ENCODE data around the gene VTN.

Gene VTN, protein sequence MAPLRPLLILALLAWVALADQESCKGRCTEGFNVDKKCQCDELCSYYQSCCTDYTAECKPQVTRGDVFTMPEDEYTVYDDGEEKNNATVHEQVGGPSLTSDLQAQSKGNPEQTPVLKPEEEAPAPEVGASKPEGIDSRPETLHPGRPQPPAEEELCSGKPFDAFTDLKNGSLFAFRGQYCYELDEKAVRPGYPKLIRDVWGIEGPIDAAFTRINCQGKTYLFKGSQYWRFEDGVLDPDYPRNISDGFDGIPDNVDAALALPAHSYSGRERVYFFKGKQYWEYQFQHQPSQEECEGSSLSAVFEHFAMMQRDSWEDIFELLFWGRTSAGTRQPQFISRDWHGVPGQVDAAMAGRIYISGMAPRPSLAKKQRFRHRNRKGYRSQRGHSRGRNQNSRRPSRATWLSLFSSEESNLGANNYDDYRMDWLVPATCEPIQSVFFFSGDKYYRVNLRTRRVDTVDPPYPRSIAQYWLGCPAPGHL

DNA sequence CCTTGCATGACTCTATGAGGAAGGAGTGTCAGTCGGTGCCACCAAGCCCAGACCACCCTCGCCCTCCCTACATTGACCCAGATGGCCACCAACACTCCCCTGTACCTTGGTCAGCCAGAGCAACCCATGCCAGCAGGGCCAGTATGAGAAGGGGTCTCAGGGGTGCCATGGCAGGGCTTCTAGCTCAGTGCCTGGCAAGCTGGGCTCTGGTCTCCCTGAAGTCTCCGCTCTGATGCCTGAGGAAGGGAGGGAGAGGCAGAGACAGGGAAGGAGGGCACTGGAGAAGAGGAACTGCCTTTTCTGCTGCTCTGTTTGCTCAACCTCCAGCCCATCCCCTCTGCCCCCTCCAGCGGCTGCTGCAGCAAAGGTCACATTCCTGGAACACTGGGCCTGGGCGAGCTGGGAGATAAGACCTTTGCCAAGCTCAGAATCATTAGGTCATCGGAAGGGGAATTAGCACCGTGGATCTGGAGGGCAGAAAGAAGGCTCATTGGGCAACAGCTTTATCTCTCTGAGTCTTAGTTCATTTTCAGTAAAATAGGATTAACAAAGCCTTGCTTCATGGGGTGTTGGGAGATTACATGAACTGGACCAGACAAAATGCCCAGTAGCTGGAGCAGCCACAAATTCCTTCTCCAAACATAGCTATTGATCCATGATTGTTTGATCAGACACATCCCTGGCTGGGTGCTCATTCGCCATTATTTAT is at the start of gene VTN:
VTN (minus strand) TSS at position 273 of the 709 bp plus-strand sequence; CDS start at position 169, 104 bp downstream.
- no peak for DNase-seq

DNA sequence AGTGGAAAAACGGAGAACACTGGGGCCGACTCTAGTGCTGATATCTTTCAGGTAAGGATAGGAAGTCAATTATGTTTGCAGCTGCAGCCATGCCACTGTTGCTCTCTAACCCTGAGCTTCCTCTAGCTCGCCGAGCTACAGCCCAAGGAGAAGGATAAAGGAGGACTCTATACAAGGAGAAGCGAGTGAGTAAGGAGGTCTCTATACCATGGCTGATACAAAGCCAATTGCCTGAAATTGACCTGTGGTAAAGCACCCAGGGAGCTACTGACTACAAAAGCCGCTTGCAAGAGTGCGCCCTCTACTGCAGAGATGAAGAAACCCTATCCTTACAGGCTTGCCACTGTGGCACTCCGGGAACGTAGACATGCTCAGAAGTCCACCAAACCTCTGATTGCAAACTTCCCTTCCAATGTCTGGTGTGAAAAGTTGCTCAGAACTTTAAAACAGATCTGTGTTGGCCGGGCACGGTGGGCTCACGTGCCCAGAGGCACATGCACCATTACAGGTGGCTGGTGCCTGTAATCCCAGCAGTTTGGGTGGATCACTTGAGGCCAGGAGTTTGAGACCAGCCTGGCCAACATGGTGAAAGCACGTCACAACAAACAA is 46.7 kb upstream of the VTN start:
- DNase-seq: no peak

DNA sequence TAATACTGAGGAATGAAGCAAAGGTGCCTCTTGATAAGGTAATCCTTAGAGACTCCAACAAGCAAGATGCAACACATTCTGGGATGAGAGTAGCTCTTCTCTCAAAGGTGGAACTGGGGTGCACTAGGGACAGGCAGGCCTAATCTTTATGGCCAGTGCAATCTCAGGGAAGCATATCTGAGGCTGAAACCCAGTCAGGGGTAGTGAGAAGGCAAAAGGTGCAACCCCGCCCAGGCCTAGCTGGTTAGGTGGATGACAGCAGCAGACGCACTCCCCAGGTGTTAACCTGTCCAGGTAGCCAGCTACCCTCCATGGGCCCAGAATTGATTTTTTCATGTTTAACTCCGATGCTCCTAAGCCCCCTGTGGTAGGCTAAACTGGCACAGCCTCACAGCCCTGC is 45.8 kb upstream of the VTN start:
- DNase-seq: no peak

DNA sequence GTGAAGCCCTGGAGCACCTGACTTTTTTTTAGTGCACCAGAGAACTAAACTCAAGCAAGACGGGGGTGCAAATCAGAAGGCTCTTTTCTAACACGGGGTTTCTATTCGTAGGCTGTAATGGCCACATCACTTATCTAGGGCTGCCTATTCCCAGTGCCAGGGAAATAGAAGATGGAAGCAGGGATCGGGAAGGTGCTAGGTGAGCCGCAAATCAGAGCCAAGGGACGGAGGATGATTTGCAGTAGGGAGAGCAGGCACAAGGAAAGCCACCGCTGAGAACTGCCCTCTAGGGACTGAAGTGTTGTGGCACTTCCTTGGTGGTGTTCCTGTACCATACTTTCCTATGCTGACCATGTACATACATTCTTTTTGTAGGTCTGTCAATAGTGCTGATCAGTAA is 43.7 kb upstream of the VTN start:
- no peak for DNase-seq

DNA sequence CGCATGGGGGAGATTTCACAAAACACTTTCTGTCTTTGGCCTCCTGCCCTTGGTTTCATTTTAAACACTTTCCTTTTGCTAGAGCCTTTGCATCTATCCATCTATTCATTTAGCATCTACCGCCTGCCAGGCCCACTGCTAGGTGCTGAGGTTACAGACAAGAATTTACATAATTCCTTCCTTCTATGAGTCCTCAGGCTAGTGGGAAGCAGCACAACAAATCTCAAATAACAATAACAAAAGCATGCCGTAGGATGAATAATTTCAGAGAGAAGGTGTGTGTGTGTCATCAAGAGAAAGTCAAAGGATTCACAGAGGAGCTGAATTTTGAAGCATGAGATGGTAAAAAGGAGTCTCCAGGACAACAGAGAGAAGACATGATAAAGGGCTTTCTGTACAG is 42.0 kb upstream of the VTN start:
- no peak for DNase-seq

DNA sequence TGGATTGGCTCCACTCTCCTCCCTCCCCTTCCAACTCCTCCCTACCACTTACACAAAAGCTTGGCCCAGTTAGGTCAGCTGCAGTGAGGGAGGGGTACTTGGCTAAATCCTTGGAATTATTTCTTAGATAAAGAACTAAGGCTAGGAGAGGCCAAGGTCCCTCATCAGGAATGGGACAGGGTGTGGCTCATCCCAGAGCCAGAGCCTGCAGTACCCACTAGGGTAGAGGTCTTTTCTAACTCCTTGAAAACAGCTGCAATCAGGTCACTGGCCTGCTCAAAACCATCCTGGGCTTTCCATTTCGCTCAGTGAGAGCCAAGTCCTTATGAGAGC is 37.8 kb upstream of the VTN start:
- no peak for DNase-seq

DNA sequence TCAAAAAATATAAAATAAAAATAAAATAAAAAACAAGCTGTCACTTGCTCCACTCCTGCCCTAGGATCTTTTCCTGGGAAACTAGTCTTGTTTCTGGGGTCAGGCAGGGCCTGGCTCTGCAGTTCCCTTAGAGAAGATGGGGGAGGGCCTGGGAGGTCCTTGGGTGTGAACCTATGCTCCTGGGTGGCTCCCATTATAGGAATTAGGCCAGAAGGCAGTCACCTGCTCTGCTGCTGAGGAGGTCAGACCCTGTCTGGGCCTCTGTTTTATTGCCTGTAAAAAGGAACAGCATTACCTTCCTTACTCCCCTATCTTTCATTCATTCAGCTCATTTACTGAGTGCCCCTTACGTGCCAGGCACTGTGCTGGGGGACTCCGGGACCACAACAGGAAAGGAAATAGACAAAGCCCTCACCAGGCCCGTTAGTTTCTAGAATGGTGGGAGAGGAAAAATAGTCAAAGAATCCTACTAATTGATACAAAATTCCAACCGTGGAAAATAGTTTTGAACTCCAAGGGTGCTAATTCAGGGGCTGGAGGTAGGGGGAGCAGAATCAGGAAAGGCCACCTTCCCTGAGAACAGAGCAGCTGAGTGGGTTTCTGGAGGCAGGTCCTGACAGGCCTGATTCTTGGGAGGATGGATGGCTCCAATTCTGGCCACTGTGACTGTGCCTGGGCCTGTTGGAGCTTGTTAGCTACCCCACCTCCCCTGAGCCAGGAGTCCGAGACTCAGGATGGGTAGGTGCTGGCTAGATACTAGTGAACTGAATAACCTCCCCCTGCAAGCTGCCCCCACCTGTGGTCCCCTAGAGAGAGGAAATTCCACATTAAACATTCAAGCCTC is 37.2 kb upstream of the VTN start:
- no peak for DNase-seq

DNA sequence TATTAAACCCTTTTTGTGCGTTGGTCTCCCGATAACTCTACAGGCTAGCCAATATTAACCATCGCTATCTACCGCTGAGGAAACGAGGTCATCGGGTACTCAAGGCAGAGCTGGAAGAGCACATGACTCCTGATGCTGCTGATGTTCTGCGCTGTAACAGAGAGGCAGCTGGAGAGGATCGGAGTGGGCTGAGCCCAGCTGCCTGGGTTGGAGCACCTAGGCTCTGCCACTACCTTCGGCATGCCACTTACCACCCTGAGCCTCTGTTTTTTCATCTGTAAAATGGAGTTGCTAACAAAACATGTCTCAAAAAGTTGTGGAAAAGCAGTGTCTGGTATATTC is 36.3 kb upstream of the VTN start:
- DNase-seq: no peak

DNA sequence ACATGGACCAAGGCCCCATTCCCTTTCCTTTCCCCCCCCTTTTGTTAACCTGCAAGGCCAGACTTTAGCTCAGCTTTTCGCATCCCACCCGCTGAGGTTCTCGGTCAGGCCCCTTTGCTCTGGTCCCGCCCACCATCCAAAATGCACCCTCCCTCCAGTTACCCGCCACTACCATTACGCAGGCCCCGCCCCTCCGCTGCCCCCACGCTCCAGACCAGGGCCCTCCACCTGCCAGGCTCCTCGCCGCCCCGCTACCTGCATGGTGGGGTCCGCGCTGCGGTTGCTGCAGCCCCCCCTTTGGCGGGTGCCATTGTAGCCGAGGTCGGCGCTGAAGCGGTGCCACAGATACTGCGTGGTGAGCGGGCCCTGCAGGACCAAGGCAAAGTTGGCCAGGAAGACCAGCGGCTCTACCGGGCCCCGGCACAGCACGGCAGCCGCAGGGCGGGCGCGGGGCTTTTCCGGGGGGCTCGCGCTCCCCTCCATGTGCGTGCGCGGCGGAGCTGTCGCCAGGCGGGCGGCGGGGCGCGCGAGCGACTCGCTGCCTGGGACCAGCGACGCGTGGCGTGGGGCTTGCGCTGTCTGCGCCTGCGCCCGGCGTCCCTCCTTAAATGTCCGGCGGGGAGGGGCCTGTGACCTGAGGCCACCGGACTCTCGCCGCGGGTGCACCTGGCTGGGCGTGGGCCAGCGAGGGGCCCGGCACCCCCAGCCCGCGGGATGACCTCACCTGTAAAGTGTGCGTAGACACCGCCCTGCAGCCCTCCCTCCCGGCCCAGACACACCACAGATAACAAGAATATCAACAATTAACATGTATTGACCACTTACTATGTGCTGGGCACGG is 35.7 kb upstream of the VTN start, which contains the start of gene SLC46A1:
SLC46A1 (minus strand) TSS at position 581 of the 841 bp plus-strand sequence; CDS start at position 483, 98 bp downstream.
- DNase-seq: peak; percentile 58

DNA sequence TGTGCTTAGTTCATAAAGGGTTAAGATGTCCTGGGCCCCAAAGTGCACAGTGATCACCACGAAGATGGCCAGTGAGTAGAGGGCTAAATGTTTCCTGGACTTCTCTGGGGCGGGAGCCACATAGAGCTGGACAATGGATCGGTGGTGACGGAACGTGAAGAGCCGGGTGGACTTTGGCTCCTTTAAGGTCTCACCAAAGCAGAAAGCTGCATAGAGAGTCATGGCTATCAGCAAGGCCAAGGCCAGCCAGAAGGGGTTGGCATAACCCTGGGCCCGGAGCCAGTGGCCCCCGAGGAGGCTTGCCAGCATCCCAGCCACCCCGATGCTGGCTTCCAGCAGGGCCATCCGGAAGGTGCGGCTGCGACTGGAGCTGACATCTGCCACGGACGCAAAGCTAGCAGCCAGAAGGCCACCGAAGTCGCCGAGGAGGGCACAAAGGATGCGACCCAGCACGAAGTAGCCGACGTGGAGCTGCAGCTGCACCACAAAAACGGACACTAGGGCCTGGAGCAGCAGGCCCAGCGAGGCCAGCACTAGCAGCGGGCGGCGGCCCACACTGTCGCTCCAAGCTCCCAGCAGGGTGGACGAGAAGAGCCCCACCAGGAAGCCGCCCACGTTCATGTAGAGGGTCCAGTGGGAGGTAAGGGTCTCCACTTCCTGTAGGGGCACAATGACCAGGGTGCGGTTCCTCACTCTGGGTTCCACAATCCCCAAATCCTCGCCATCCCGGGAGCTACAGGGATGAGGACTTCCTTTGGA is 34.9 kb upstream of the VTN start:
- no peak for DNase-seq

DNA sequence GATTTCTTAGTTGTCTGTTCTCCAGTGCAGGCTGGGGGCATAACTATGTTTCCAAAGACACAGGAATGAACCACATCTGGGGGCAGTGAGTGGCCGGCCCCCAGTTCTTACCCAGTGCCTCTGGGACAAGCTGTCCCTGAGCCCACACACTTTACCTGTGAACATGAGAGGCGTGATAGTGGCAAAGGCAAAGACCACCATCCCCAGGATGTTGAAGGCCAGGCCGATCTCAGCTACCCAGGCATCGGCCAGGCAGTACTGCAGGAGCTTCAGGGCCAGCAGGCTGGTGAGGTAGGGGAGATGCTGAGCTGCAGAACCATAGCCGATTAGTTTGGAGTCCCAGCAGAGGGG is 34.3 kb upstream of the VTN start:
- DNase-seq: no peak

DNA sequence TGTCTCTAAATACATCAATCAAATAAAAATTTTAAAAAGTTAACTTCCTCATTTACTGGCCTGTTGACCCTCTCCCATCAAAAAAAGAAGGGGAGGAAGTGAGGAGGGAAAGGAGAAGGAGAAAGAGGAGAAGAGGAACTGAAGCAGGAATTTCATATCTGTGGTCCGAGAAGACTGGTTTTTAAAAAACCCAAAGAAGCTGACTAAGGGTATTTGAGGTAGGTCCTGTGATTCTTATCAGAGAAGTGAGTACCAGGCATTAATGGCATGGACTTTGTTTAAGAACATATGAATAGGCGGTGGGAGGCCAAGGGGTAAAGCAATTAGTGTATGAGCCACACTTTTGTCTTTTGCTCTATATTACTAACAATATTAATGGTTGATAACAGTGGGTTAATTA is 33.9 kb upstream of the VTN start:
- DNase-seq: no peak

DNA sequence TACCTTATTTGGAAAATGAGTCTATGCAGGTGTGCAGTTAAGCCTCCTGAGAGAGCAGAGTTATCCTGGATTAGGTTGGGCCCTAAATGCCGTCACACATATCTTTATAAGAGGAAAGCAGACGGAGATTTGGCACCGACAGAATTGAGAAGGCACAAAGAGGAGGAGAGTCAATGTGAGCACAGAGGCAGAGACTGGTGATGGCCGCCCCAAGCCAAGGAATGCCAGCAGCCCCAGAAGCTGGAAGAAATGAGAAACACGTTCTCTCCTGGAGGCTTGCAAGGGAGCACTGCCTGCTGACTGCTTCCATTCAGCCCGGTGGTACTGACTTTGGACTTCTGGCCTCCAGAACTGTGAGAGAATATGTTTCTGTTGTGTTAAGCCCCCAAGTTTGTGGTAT is 32.7 kb upstream of the VTN start:
- DNase-seq: no peak

DNA sequence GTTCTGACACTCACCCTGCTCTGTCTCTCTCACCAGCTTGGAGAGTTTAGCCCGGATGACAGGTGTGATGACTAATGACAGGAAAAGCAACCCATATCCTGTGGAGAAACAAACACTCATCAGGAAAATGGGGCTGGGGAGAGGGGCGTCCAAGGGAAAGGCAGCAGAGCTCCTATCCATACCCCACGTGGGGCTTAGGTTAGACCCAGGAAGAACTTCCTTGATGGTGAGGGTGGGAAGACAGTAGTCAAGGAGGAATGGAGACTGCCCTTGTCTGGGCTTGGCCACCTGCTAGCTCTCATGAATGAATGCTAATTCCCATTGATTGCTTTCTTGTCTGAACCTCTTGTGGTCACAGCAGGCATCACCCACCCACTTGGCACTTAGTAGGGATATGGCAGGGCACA is 32.1 kb upstream of the VTN start:
- no peak for DNase-seq

DNA sequence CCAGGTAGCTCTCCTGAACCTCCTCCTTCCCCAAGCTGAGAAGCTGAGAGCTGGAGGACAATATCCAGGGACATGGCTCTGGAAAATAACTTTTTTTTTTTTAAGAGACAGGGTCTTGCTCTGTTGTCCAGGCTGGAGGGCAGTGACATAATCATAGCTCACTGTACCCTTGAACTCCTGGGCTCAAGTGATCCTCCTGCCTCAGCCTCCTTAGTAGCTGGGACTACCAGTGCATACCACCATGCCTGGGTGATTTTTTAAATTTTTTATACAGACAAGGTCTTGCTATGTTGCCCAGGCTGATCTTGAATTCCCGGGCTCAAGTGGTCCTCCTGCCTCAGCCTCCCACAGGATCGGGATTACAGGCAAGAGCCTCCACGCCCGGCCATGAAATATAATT is 29.7 kb upstream of the VTN start:
- DNase-seq: no peak

DNA sequence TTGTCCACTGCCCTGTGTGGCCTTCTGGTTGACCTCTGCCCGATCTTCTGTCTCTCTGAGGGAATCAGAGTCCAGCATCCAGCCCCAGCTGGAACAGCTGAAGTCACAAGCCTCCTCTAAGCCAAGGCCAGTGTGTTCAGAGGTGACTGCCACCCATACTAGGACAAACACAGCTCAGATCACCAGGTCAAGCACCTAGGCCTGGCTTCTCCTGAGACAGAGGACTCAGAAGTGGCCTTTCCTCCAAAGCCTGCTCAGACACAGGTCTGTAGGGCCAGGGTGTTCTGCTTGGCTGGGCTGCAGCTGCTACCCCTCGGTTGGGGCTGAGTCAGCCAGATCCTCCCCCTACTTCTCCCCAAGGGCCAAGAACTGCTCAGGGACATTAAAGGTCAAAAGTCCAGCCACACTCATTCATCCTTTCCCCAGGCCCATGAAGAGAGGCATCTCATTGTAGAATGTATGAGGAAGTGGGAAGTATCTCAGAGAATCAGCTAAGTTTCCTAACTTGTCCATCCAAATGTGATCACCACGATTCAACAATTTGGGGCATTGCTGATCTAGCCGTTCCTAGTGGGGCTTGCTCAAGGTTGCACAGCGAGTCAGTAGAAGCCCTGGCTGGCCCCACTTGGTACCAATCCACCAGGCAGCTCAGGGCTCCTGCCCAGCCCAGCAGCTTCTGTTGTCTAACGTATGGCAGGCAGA is 28.3 kb upstream of the VTN start:
- no peak for DNase-seq

DNA sequence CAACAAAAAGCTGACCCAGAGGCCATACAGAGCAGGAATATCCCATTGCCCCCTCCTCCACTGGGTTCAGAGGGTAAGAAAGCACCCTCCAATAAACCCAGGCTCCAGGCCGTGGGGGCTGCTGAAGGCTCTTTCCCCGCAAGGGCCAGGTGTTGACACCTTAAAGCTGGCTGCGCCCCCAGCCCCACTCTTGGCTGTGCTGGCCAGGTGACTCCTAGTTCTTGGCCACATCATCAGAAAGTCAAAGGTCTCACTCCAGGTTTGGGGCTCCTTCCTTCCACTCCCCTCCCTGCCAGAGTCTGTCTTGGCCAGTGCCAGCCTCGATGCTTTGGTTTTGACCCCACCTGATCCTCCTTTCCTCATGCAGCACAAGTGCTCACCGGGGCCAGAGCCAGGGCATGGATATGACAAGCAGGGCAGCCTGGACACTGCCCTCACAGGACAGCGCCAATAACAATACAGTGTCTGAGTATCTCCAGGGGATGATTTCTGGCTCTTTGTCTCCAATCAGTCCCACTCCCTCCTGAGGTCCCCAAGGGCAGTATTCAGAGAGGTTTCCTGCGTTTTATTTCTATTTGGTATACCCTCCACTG is 27.7 kb upstream of the VTN start:
- DNase-seq: no peak

DNA sequence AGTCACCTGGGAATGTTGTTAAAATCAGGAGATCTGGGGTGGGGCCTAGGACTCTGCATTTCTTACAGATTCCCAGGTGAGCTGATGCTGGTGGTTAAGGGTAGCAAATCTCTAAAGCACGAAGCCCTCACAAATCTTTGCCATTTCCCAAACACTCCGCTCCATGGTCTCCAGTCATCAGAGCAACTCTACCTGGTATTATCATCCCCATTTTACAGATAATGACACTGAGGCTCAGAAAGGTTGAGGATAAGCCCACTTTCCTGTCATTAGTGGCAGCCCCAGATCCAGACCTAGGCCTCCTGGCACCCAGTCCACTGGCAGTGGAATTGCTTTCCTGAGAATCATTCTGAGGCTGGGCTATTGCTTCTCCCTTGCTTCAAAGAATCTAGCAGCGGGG is 27.2 kb upstream of the VTN start:
- DNase-seq: no peak

DNA sequence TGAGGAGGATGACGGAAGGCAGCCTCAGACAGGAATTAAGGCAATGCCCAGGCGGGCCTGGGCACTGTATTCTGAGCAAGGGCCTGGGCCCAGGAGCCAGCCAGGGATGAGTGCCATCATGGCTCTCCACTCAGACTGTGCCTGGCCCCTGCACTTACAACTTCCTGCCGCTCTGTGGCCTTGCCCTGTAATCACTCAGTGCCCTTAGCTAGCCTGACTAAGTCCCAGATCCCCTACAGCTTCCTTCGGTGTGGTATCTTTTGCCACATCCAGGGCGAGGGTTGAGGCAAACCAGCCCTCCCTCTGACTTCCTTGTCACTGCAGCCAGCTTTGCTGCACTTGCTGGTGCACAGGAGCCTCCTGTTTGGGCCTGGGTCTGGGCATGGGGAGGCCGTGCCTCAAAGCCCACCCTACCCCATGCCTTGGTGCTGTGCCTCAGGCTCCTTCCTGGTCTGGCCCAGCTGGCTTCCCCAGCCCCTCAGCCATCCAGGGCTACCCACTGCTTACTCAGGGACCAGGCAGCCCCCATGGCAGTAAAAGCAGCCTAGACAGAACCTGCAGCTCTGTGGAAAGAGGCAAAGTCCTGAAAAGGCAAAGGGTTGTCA is 26.6 kb upstream of the VTN start:
- no peak for DNase-seq

DNA sequence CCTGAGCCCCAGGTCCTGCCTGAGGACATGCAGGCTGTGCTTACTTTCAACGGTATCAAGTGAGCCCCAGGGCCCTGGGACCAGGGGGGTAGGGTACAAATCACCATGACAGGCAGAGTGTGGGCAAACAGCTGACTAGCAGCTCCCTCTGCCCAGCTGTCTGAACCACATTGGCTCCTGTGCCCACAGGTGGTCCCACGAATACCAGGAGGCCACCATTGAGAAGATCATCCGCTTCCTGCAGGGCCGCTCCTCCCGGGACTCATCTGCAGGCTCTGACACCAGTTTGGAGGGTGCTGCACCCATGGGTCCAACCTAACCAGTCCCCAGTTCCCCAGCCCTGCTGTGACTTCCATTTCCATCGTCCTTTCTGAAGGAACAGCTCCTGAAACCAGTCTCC is 25.9 kb upstream of the VTN start:
- DNase-seq: no peak

Data from activated CD4-positive, CD25-positive, alpha-beta regulatory T cell treated with anti-CD3 and anti-CD28 coated beads, Interleukin-2, amount 50 U/mL, for 72 hours (primary cell).